ENCODE results near the gene SLC37A1. TPM values are rescaled to one million over a fixed set of nuclear protein-coding genes. Genes with fewer than 3 reads are reported as not detected.
"Not testable (repeated sequence)": the region's sequence is repeated elsewhere in the genome, so short reads cannot be mapped to it uniquely, and the experiment has no call there.

The SLC37A1 gene
- total RNA-seq, 1 donor from 2014 or later = 13.5 TPM

DNA sequence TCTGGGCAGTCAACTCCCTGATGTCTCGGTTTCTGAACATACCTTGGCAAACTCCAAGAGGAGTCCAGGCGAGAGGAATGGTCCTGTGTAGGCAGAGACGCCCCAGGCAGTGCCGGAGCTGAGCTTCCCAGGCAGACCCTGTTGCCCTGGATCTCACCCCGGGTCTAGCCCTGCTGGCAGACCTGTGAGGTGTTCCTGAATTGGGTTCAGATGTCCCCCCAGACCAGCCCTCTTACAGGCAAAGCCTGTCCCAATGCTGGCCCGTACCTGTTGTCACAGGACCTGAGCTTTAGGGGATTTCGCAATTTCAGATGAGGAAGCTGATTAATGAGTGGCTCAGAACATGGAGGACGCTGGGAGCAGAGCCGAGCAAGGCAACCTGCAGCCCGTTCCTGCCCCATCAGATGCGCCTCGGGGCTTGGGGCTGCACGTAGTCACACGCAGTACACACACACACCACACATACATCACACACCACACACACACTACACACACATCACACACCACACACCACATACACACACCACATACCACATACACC, 101.2 kb downstream of the SLC37A1 start:
- DNase-seq (ENCODE audit: extremely low spot score, unreplicated experiment) = no peak
- H3K9me3 Mint-ChIP-seq (ENCODE audit: unreplicated experiment) = no peaks in the 10 kb centered on the region
- TF ChIP-seq, protein P1, sequence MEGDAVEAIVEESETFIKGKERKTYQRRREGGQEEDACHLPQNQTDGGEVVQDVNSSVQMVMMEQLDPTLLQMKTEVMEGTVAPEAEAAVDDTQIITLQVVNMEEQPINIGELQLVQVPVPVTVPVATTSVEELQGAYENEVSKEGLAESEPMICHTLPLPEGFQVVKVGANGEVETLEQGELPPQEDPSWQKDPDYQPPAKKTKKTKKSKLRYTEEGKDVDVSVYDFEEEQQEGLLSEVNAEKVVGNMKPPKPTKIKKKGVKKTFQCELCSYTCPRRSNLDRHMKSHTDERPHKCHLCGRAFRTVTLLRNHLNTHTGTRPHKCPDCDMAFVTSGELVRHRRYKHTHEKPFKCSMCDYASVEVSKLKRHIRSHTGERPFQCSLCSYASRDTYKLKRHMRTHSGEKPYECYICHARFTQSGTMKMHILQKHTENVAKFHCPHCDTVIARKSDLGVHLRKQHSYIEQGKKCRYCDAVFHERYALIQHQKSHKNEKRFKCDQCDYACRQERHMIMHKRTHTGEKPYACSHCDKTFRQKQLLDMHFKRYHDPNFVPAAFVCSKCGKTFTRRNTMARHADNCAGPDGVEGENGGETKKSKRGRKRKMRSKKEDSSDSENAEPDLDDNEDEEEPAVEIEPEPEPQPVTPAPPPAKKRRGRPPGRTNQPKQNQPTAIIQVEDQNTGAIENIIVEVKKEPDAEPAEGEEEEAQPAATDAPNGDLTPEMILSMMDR (IDR thresholded peaks at IDR 0.05) = no peak
- peaks cover 6% of the 10 kb centered on the region for H3K36me3 Mint-ChIP-seq (ENCODE audit: unreplicated experiment)
- H3K27me3 Mint-ChIP-seq (ENCODE audit: unreplicated experiment) = peaks cover 26% of the 10 kb centered on the region
- no peak overlapping the region for H3K27ac Mint-ChIP-seq (ENCODE audit: unreplicated experiment)
- H3K4me1 Mint-ChIP-seq (ENCODE audit: unreplicated experiment) = no peaks in the 10 kb centered on the region
- no peak overlapping the region for H3K4me3 Mint-ChIP-seq (ENCODE audit: unreplicated experiment)

DNA sequence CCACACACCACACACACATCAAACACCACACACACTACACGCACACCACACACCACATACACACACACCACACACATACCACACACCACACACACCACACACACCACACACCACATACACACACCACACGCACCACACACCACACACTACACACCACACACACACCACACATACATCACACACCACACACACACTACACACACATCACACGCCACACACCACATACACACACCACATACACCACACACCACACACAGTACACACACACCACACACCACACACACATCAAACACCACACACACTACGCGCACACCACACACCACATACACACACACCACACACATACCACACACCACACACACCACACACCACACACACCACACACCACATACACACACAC, 101.7 kb downstream of the SLC37A1 start:
- not testable (repeated sequence) for DNase-seq (ENCODE audit: extremely low spot score, unreplicated experiment); H3K4me1 Mint-ChIP-seq (ENCODE audit: unreplicated experiment); H3K4me3 Mint-ChIP-seq (ENCODE audit: unreplicated experiment); H3K27ac Mint-ChIP-seq (ENCODE audit: unreplicated experiment); H3K9me3 Mint-ChIP-seq (ENCODE audit: unreplicated experiment); H3K36me3 Mint-ChIP-seq (ENCODE audit: unreplicated experiment)
- peaks cover 28% of the 10 kb centered on the region for H3K27me3 Mint-ChIP-seq (ENCODE audit: unreplicated experiment)

DNA sequence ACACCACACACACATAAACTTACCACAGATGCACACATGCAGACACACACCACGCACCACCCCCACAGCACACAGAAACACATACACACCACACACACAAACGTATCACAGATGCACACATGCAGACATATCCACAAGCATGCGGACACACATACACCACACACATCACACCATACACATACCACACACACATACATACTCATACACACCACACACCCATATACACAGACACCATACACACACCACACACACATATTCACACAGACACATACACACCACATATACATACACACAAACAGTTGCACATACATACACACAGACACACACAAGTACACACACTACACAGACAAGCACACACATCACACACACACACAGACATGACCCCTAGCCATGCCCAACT, 102.3 kb downstream of the SLC37A1 start:
- H3K9me3 Mint-ChIP-seq (ENCODE audit: unreplicated experiment) = no peaks in the 10 kb centered on the region
- H3K4me3 Mint-ChIP-seq (ENCODE audit: unreplicated experiment) = no peak overlapping the region
- H3K4me1 Mint-ChIP-seq (ENCODE audit: unreplicated experiment) = peaks cover under 1% of the 10 kb centered on the region
- peaks cover 6% of the 10 kb centered on the region for H3K36me3 Mint-ChIP-seq (ENCODE audit: unreplicated experiment)
- TF ChIP-seq, protein P1 (IDR thresholded peaks at IDR 0.05) = no peak
- no peak overlapping the region for H3K27ac Mint-ChIP-seq (ENCODE audit: unreplicated experiment)
- DNase-seq (ENCODE audit: extremely low spot score, unreplicated experiment) = no peak
- peaks cover 28% of the 10 kb centered on the region for H3K27me3 Mint-ChIP-seq (ENCODE audit: unreplicated experiment)

DNA sequence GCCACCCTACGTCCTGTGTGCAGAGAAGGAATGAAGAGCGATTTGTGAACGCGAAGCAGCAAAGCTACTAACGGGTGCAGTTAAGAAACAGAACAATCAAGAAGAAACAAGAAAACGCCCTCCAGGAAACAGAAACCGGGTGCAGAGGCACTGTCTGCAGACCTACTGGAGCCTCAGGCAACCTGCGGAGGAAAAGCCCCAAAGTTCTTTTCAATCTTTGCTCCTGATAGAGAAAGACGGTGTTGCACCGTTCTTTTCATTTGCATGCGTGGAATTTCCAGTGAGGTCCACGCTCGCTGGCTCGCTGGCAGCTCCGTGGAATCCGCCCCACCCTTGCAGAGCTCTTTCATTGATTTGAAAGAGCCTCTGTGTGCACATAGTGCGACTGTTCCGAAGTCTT, 102.8 kb downstream of the SLC37A1 start:
- TF ChIP-seq, protein P1 (IDR thresholded peaks at IDR 0.05) = no peak
- H3K4me3 Mint-ChIP-seq (ENCODE audit: unreplicated experiment) = no peak overlapping the region
- no peaks in the 10 kb centered on the region for H3K9me3 Mint-ChIP-seq (ENCODE audit: unreplicated experiment)
- peaks cover 6% of the 10 kb centered on the region for H3K36me3 Mint-ChIP-seq (ENCODE audit: unreplicated experiment)
- no peak for DNase-seq (ENCODE audit: extremely low spot score, unreplicated experiment)
- H3K27me3 Mint-ChIP-seq (ENCODE audit: unreplicated experiment) = peaks cover 32% of the 10 kb centered on the region
- H3K27ac Mint-ChIP-seq (ENCODE audit: unreplicated experiment) = no peak overlapping the region
- peaks cover 4% of the 10 kb centered on the region for H3K4me1 Mint-ChIP-seq (ENCODE audit: unreplicated experiment)

DNA sequence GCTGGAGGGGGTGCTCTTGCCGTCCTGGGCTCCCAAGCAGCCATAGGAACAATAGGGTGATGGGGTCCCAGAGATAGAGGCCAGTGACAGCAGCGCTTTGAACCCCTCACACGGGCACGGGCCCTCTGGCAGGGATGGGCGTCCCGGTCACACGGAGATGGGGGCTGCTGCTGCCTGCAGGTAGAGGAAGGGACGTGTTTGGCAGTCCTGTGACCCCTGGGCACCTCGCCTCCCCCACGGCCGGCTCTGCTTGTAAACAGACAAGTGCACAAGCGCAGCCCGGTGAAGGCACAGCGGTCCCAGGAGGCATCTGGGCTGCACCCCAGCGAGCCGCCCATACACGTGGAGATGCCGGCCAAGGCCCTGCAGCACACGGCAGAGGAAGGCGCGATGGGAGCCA, 103.3 kb downstream of the SLC37A1 start:
- peaks cover 37% of the 10 kb centered on the region for H3K27me3 Mint-ChIP-seq (ENCODE audit: unreplicated experiment)
- no peaks in the 10 kb centered on the region for H3K9me3 Mint-ChIP-seq (ENCODE audit: unreplicated experiment)
- H3K4me3 Mint-ChIP-seq (ENCODE audit: unreplicated experiment) = no peak overlapping the region
- TF ChIP-seq, protein P1 (IDR thresholded peaks at IDR 0.05) = no peak
- H3K27ac Mint-ChIP-seq (ENCODE audit: unreplicated experiment) = no peak overlapping the region
- peaks cover 6% of the 10 kb centered on the region for H3K36me3 Mint-ChIP-seq (ENCODE audit: unreplicated experiment)
- peaks cover 5% of the 10 kb centered on the region for H3K4me1 Mint-ChIP-seq (ENCODE audit: unreplicated experiment)
- no peak for DNase-seq (ENCODE audit: extremely low spot score, unreplicated experiment)

DNA sequence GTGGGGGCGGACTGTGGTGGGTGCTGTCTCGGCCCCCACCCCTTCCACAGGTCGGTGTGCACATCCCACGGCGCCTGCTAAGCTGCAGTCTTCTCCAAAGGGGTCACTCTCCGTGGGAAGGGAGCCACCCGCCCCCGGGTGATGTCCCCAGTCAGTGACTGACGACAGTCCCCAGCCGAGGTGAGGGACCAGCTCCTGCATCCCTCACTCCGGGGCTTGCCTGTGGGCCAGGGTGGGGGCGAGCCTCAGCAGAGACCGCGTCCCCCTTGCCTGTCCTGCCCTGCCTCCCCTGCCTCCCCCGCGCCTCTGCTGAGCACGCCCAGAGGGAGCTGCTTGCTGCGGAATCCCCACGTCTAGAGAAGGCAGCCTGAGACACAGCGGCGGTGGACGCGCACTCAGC, 103.8 kb downstream of the SLC37A1 start:
- TF ChIP-seq, protein P1 (IDR thresholded peaks at IDR 0.05) = no peak
- no peak for DNase-seq (ENCODE audit: extremely low spot score, unreplicated experiment)
- H3K4me1 Mint-ChIP-seq (ENCODE audit: unreplicated experiment) = peaks cover 5% of the 10 kb centered on the region
- no peaks in the 10 kb centered on the region for H3K9me3 Mint-ChIP-seq (ENCODE audit: unreplicated experiment)
- no peak overlapping the region for H3K4me3 Mint-ChIP-seq (ENCODE audit: unreplicated experiment)
- H3K36me3 Mint-ChIP-seq (ENCODE audit: unreplicated experiment) = peaks cover 3% of the 10 kb centered on the region
- no peak overlapping the region for H3K27ac Mint-ChIP-seq (ENCODE audit: unreplicated experiment)
- H3K27me3 Mint-ChIP-seq (ENCODE audit: unreplicated experiment) = peaks cover 41% of the 10 kb centered on the region

Measured in osteocyte (in vitro differentiated cells).